Testis (tissue), 3 donors: ENCODE measurements around the gene LIMK2. TPM values are rescaled to one million over a fixed set of nuclear protein-coding genes. Genes with fewer than 3 reads are reported as not detected.

Experiments used
- DNase-seq: peaks from one replicate; pipeline ENCODE4 v3.0.0-alpha.2; 2019
- H3K27ac ChIP-seq, 2 donors: fragments of 200-600 bp; sonication (generic); one replicate each; pipeline ENCODE4 v1.5.1; 2019
- H3K27me3 ChIP-seq: fragments of 200-600 bp; sonication (generic); one replicate; pipeline ENCODE4 v1.5.1; 2019
- H3K36me3 ChIP-seq: fragments of 200-600 bp; sonication (generic); one replicate; pipeline ENCODE4 v1.5.1; 2017; ENCODE audit warnings: low read depth; ENCODE audit errors: missing control alignments
- H3K4me1 ChIP-seq: fragments of 200-600 bp; sonication (generic); one replicate; pipeline ENCODE4 v1.5.1; 2019
- H3K4me3 ChIP-seq, 2 donors: fragments of 200-600 bp; sonication (generic); one replicate each; pipeline ENCODE4 v1.5.1; 2017 to 2019
- H3K9me3 ChIP-seq: fragments of 200-600 bp; sonication (generic); one replicate; pipeline ENCODE4 v1.5.1; 2017
- POLR2A ChIP-seq: fragments of 450-650 bp; IDR thresholded peaks from one replicate; pipeline ENCODE4 v1.6.1; 2017; ENCODE audit warnings: antibody characterized with exemption, mild to moderate bottlenecking, moderate library complexity
- WGBS, 2 donors: methylation state at CpG; one replicate each; pipeline ENCODE4 v1.1.5; 2018; 5-methylcytosine and 5-hydroxymethylcytosine counted together
- intact Hi-C: fragments of 100-400 bp; cut with DNase I; formaldehyde crosslinking; loops from one replicate; pipeline ENCODE4 v1.15.1; 2023; ENCODE audit warnings: low total_unique reads
- polyA plus RNA-seq: library from polyadenylated mRNA; stranded (reverse); fragments of 350-450 nt; fragmentation: Illumina TruSeq; extraction: RNeasy Lipid Tissue Mini Kit (QIAGEN cat#74804); gene quantifications from one replicate; pipeline ENCODE4 v1.2.3, GENCODE V29; 2014; ENCODE audit warnings: low read depth, low replicate concordance; ENCODE audit not compliant: insufficient read depth
- total RNA-seq, 2 donors: library from RNA; depleted of rRNA; stranded (reverse); fragments of >200 nt; gene quantifications; one replicate each; pipeline ENCODE4 v1.2.3, GENCODE V29; 2016
- TF ChIP-seq, protein P1 (sequence below), 3 experiments: fragments of 450-650 bp in 2 of 3; fragments of 200-600 bp in 1 of 3; sonication (generic) in 1 of 3; IDR thresholded peaks; one replicate each; pipeline ENCODE4 v1.5.1; 2016 to 2019; ENCODE audit warnings: antibody characterized with exemption in 3 of 3, mild to moderate bottlenecking in 2 of 3, moderate library complexity in 1 of 3

LIMK2 gene
- total and polyA plus RNA-seq, 3 donors from 2014 or later = 51.7 to 101 (median 94.0) TPM

DNA sequence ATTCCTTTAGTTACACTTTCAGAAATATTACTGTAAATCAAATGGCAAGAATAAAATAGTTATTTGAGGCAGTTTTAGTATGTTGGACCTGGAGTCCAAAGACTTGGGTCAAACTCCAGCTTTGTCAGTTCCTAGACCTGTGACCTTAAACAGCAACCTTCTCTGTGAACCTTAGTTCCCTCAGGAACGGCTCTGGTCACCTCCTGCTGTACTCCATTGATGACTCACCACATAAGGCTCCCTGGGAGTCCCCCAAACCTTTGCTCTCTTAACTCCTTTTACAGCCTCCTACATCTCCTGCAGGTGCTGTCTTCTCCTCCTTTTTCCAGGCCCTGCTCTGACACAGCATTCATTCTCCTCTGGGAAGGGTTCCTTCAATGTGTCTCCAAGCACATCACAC, 29.1 kb downstream of the LIMK2 start:
- Histone ChIP-seq H3K4me3 (no peak overlapping the region), H3K27me3 (no peaks in the 10 kb centered on the region), H3K27ac (no peak overlapping the region), H3K36me3 (no peaks in the 10 kb centered on the region), H3K4me1 (no peaks in the 10 kb centered on the region), H3K9me3 (no peaks in the 10 kb centered on the region)
- DNase-seq = no peak
- 53 to 73% methylated on average over 1 of the region's 1 CpG for WGBS, 2 donors
- intact Hi-C loops = no loop called here
- TF ChIP-seq POLR2A = no peak
- TF ChIP-seq, protein P1, sequence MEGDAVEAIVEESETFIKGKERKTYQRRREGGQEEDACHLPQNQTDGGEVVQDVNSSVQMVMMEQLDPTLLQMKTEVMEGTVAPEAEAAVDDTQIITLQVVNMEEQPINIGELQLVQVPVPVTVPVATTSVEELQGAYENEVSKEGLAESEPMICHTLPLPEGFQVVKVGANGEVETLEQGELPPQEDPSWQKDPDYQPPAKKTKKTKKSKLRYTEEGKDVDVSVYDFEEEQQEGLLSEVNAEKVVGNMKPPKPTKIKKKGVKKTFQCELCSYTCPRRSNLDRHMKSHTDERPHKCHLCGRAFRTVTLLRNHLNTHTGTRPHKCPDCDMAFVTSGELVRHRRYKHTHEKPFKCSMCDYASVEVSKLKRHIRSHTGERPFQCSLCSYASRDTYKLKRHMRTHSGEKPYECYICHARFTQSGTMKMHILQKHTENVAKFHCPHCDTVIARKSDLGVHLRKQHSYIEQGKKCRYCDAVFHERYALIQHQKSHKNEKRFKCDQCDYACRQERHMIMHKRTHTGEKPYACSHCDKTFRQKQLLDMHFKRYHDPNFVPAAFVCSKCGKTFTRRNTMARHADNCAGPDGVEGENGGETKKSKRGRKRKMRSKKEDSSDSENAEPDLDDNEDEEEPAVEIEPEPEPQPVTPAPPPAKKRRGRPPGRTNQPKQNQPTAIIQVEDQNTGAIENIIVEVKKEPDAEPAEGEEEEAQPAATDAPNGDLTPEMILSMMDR (IDR thresholded peaks at IDR 0.05) = no peak

GRCh38 chr22:31241936-31242335, 29.8 kb downstream of the LIMK2 start:
- no peaks in the 10 kb centered on the region for H3K27me3 ChIP-seq
- TF ChIP-seq POLR2A = no peak
- TF ChIP-seq, protein P1 (IDR thresholded peaks at IDR 0.05) = no peak
- no peak for DNase-seq
- H3K9me3 ChIP-seq = no peaks in the 10 kb centered on the region
- H3K4me1 ChIP-seq = no peaks in the 10 kb centered on the region
- H3K4me3 ChIP-seq = no peak overlapping the region
- no peaks in the 10 kb centered on the region for H3K36me3 ChIP-seq
- intact Hi-C loops = no loop called here
- no peak overlapping the region for H3K27ac ChIP-seq

DNA sequence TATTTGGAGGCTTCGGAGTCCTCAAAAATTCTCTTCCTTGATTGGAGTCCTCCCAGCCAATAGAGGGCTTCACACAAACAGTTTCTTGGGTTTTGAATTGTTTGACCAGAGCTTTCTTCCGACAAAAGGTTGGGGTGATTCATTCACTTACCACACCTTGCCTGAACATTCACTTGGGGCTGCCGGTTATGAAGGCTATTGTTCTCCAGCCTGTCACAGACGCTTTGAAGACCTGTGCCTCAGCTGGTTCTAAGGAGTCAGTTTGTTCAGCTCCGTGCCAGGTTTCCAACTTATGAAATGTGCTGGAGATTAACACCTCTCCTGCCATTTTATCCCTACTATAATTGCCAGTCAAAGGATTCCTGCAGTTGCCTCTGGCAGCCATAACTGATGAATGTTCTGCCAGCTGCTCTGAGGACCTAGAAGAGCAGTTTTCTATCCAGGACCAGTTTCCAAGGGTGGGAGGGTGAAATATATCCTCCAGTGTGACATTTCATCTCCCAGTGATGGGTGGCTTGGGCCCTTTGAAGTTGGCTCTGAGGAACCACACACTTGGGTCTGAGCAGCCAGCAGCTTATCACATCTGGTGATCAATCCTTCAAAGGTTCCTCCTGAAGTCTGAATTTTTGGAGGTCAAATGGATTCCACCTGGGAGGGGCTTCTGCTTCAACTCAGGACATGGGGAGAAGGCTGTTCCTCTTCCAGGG, 31.4 kb downstream of the LIMK2 start:
- H3K36me3 ChIP-seq = no peaks in the 10 kb centered on the region
- intact Hi-C loops = no loop called here
- H3K9me3 ChIP-seq = no peaks in the 10 kb centered on the region
- 78 to 93% methylated on average over 5 of the region's 5 CpGs for WGBS, 2 donors
- no peak overlapping the region for H3K4me3 ChIP-seq
- DNase-seq = no peak
- H3K27ac ChIP-seq = no peak overlapping the region
- H3K4me1 ChIP-seq = peaks cover 7% of the 10 kb centered on the region
- TF ChIP-seq POLR2A = no peak
- TF ChIP-seq, protein P1 (IDR thresholded peaks at IDR 0.05) = no peak
- H3K27me3 ChIP-seq = no peaks in the 10 kb centered on the region

GRCh38 chr22:31244046-31244942, 32.2 kb downstream of the LIMK2 start:
- H3K27me3 ChIP-seq = no peaks in the 10 kb centered on the region
- H3K27ac ChIP-seq = no peak overlapping the region
- H3K36me3 ChIP-seq = no peaks in the 10 kb centered on the region
- WGBS, 2 donors = 71% methylated on average over 9 of the region's 9 CpGs
- DNase-seq = no peak
- intact Hi-C loops = no loop called here
- no peaks in the 10 kb centered on the region for H3K9me3 ChIP-seq
- no peak overlapping the region for H3K4me3 ChIP-seq
- TF ChIP-seq, protein P1 (IDR thresholded peaks at IDR 0.05) = no peak
- no peak for TF ChIP-seq POLR2A
- peaks cover 14% of the 10 kb centered on the region for H3K4me1 ChIP-seq
